Measurements from ENCODE around the gene CDKL2. TPM values are rescaled to one million over a fixed set of nuclear protein-coding genes. Genes with fewer than 3 reads are reported as not detected.

CDKL2 gene
- total RNA-seq, 1 experiment from 2014 or later = 5.7 TPM

GRCh38 chr4:75653845-75654503 is 23.6 kb upstream of the CDKL2 start:
- ATAC-seq (0 out of 2 replicates have a peak, but pooled peaks have one; percentile 71), DNase-seq (ENCODE audit: low read depth, low spot score) (no peak)
- TF ChIP-seq TCF7L2 (IDR thresholded peaks at IDR 0.05; ENCODE audit: low read depth, low read length) (no peak), CTCF (IDR thresholded peaks at IDR 0.05) (peak; percentile 48; the same call in 1 of the 2 replicates), POLR2AphosphoS5 (IDR thresholded peaks at IDR 0.05; ENCODE audit: low read depth, low read length) (no peak)
- no TSS peak for BruUV-seq (replicated peaks)
- intact Hi-C loops (cut with micrococcal nuclease; ENCODE audit: unreplicated experiment) (no loop called here), in situ Hi-C loops (cut with HindIII; ENCODE audit: low pct_unique_long_range_greater_than_20kb, low sequenced_read_pairs) (no loop called here)
- Histone ChIP-seq H3K9me3 (ENCODE audit: control insufficient read depth, insufficient read depth, low read depth, low read length) (no peaks in the 10 kb centered on the region), H3K4me1 (ENCODE audit: control insufficient read depth, insufficient read depth, low read length) (no peaks in the 10 kb centered on the region), H3K27me3 (ENCODE audit: control insufficient read depth, insufficient read depth, low read length) (no peaks in the 10 kb centered on the region), H3K4me3 (ENCODE audit: low read depth in 2 of 2, low read length in 2 of 2) (no peak overlapping the region), H3K36me3 (ENCODE audit: control insufficient read depth, insufficient read depth, low read length) (peaks cover 37% of the 10 kb centered on the region), H3K27ac (ENCODE audit: low read length) (no peak overlapping the region)
- ChIA-PET POLR2A (no interaction called here), CTCF (no interaction called here)

- intact Hi-C loops (cut with micrococcal nuclease; ENCODE audit: unreplicated experiment) (no loop called here), in situ Hi-C loops (cut with HindIII; ENCODE audit: low pct_unique_long_range_greater_than_20kb, low sequenced_read_pairs) (no loop called here)
- TF ChIP-seq CTCF (IDR thresholded peaks at IDR 0.05) (no peak), SIN3A (IDR thresholded peaks at IDR 0.05; ENCODE audit: borderline replicate concordance, insufficient read depth, low read depth, low read length) (no peak), TCF7L2 (IDR thresholded peaks at IDR 0.05; ENCODE audit: low read depth, low read length) (no peak), POLR2AphosphoS5 (IDR thresholded peaks at IDR 0.05; ENCODE audit: low read depth, low read length) (no peak), REST (IDR thresholded peaks at IDR 0.05; ENCODE audit: insufficient read depth in 1 of 2, low read depth in 2 of 2, low read length in 1 of 2) (no peak)
- Histone ChIP-seq H3K27me3 (ENCODE audit: control insufficient read depth, insufficient read depth, low read length) (no peaks in the 10 kb centered on the region), H3K9me3 (ENCODE audit: control insufficient read depth, insufficient read depth, low read depth, low read length) (no peaks in the 10 kb centered on the region), H3K27ac (ENCODE audit: low read length) (no peak overlapping the region), H3K36me3 (ENCODE audit: control insufficient read depth, insufficient read depth, low read length) (peaks cover 29% of the 10 kb centered on the region), H3K4me3 (ENCODE audit: low read depth in 2 of 2, low read length in 2 of 2) (no peak overlapping the region), H3K4me1 (ENCODE audit: control insufficient read depth, insufficient read depth, low read length) (no peaks in the 10 kb centered on the region)
- no TSS peak for BruUV-seq (replicated peaks)
- ChIA-PET POLR2A (no interaction called here), CTCF (no interaction called here)
- ATAC-seq (no peak), DNase-seq (ENCODE audit: low read depth, low spot score) (no peak)
These were observed 13.8 kb upstream of the CDKL2 start for GRCh38 chr4:75644095-75644494.
